A549 (cell line): ENCODE measurements around the gene TRPV2.

Experiments
- CBX2 ChIP-seq: fragments of 200-600 bp; sonication (generic); IDR thresholded peaks from 2 replicates; pipeline ENCODE4 v1.6.1; 2016; ENCODE audit warnings: low read depth, mild to moderate bottlenecking, borderline replicate concordance
- CHD2 ChIP-seq: fragments of 150-350 bp; IDR thresholded peaks from 2 replicates; pipeline ENCODE4 v1.6.1; 2014; ENCODE audit warnings: low read length; ENCODE audit not compliant: partially characterized antibody
- CHD4 ChIP-seq: fragments of 200-600 bp; sonication (generic); IDR thresholded peaks from 2 replicates; pipeline ENCODE4 v1.6.1; 2016; ENCODE audit warnings: antibody characterized with exemption, mild to moderate bottlenecking, borderline replicate concordance
- EHMT2 ChIP-seq: fragments of 200-600 bp; sonication (generic); IDR thresholded peaks from 2 replicates; pipeline ENCODE4 v1.6.1; 2016; ENCODE audit warnings: antibody characterized with exemption, low read depth, mild to moderate bottlenecking, moderate library complexity
- HOXA7 ChIP-seq: fragments of 250-450 bp; sonication (Bioruptor Pico); IDR thresholded peaks from 2 replicates; pipeline ENCODE4 v1.5.0; 2020; ENCODE audit warnings: mild to moderate bottlenecking, moderate library complexity
- NFE2L2 ChIP-seq: fragments of 150-350 bp; conservative IDR thresholded peaks from 2 replicates; pipeline ENCODE4 v1.6.1; 2014; ENCODE audit warnings: low read length
- POLR2A ChIP-seq: IDR thresholded peaks from 2 replicates; pipeline ENCODE4 v1.6.1; 2012; ENCODE audit warnings: mild to moderate bottlenecking, low read length
- POLR2AphosphoS2 ChIP-seq: conservative IDR thresholded peaks from 2 replicates; pipeline ENCODE4 v1.6.1; 2012; ENCODE audit warnings: low read length, improper control_type of control experiment, inconsistent platforms
- RFX5 ChIP-seq: fragments of 450-650 bp; IDR thresholded peaks from 2 replicates; pipeline ENCODE4 v1.7.1; 2014; ENCODE audit warnings: antibody characterized with exemption, mild to moderate bottlenecking, moderate library complexity
- SREBF2 ChIP-seq: fragments of 450-650 bp; IDR thresholded peaks from 2 replicates; pipeline ENCODE4 v1.6.1; 2014; ENCODE audit warnings: mild to moderate bottlenecking, moderate library complexity
- TF ChIP-seq, protein P1 (sequence below): fragments of 250-450 bp; sonication (Bioruptor Pico); IDR thresholded peaks from 2 replicates; pipeline ENCODE4 v1.5.0; 2021; ENCODE audit warnings: mild to moderate bottlenecking, moderate library complexity, borderline replicate concordance
- TF ChIP-seq, protein P2 (sequence below): fragments of >200 bp; sonication (Bioruptor Twin); formaldehyde crosslinking; IDR thresholded peaks from 3 replicates; pipeline ENCODE4 v1.5.1; 2016
- TF ChIP-seq, protein P3 (sequence below): fragments of 200-600 bp; sonication (generic); IDR thresholded peaks from 2 replicates; pipeline ENCODE4 v1.6.1; 2016; ENCODE audit warnings: antibody characterized with exemption, mild to moderate bottlenecking, moderate library complexity
- TF ChIP-seq, protein P4 (sequence below): IDR thresholded peaks from 2 replicates; pipeline ENCODE4 v1.6.1; 2012

DNA sequence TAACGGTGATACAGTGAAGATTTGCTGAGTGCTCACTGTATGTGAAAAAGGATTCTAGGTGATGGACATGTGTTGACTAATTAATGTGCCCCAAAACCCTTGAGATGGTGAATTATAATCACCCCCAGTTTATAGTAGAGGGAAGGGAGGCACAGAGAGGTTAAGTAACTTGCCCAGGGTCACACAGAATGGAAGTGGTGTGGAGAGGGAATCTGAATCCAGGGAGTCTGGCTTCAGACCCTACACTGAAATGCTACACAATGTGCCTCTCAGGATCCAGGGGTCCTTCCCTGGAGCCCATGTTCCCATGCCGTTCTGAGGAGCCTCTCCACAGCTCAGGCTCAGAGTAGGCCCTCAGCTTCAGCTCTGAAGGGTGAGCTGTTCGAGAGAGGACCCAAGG lies 11.6 kb downstream of the TRPV2 start:
- TF ChIP-seq RFX5 (no peak), HOXA7 (CRISPR knock-in tag) (no peak), POLR2A (no peak), SREBF2 (no peak), NFE2L2 (no peak), EHMT2 (no peak), CHD4 (no peak), CHD2 (no peak), CBX2 (no peak), POLR2AphosphoS2 (no peak)
- TF ChIP-seq, protein P1, sequence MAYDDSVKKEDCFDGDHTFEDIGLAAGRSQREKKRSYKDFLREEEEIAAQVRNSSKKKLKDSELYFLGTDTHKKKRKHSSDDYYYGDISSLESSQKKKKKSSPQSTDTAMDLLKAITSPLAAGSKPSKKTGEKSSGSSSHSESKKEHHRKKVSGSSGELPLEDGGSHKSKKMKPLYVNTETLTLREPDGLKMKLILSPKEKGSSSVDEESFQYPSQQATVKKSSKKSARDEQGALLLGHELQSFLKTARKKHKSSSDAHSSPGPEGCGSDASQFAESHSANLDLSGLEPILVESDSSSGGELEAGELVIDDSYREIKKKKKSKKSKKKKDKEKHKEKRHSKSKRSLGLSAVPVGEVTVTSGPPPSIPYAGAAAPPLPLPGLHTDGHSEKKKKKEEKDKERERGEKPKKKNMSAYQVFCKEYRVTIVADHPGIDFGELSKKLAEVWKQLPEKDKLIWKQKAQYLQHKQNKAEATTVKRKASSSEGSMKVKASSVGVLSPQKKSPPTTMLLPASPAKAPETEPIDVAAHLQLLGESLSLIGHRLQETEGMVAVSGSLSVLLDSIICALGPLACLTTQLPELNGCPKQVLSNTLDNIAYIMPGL (CRISPR knock-in tag) = no peak
- TF ChIP-seq, protein P2, sequence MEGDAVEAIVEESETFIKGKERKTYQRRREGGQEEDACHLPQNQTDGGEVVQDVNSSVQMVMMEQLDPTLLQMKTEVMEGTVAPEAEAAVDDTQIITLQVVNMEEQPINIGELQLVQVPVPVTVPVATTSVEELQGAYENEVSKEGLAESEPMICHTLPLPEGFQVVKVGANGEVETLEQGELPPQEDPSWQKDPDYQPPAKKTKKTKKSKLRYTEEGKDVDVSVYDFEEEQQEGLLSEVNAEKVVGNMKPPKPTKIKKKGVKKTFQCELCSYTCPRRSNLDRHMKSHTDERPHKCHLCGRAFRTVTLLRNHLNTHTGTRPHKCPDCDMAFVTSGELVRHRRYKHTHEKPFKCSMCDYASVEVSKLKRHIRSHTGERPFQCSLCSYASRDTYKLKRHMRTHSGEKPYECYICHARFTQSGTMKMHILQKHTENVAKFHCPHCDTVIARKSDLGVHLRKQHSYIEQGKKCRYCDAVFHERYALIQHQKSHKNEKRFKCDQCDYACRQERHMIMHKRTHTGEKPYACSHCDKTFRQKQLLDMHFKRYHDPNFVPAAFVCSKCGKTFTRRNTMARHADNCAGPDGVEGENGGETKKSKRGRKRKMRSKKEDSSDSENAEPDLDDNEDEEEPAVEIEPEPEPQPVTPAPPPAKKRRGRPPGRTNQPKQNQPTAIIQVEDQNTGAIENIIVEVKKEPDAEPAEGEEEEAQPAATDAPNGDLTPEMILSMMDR = no peak
- TF ChIP-seq, protein P3, sequence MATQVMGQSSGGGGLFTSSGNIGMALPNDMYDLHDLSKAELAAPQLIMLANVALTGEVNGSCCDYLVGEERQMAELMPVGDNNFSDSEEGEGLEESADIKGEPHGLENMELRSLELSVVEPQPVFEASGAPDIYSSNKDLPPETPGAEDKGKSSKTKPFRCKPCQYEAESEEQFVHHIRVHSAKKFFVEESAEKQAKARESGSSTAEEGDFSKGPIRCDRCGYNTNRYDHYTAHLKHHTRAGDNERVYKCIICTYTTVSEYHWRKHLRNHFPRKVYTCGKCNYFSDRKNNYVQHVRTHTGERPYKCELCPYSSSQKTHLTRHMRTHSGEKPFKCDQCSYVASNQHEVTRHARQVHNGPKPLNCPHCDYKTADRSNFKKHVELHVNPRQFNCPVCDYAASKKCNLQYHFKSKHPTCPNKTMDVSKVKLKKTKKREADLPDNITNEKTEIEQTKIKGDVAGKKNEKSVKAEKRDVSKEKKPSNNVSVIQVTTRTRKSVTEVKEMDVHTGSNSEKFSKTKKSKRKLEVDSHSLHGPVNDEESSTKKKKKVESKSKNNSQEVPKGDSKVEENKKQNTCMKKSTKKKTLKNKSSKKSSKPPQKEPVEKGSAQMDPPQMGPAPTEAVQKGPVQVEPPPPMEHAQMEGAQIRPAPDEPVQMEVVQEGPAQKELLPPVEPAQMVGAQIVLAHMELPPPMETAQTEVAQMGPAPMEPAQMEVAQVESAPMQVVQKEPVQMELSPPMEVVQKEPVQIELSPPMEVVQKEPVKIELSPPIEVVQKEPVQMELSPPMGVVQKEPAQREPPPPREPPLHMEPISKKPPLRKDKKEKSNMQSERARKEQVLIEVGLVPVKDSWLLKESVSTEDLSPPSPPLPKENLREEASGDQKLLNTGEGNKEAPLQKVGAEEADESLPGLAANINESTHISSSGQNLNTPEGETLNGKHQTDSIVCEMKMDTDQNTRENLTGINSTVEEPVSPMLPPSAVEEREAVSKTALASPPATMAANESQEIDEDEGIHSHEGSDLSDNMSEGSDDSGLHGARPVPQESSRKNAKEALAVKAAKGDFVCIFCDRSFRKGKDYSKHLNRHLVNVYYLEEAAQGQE = no peak
- TF ChIP-seq, protein P4, sequence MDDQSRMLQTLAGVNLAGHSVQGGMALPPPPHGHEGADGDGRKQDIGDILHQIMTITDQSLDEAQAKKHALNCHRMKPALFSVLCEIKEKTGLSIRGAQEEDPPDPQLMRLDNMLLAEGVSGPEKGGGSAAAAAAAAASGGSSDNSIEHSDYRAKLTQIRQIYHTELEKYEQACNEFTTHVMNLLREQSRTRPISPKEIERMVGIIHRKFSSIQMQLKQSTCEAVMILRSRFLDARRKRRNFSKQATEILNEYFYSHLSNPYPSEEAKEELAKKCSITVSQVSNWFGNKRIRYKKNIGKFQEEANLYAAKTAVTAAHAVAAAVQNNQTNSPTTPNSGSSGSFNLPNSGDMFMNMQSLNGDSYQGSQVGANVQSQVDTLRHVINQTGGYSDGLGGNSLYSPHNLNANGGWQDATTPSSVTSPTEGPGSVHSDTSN = no peak
